AG09319 (cell line): ENCODE results near the gene NRBP1.

Source experiments
- DNase-seq: peaks from one replicate; pipeline ENCODE4 v3.0.0-alpha.2; 2010; ENCODE audit warnings: low read depth; ENCODE audit errors: extremely low read depth
- TF ChIP-seq, protein P1 (sequence below): IDR thresholded peaks from 2 replicates; pipeline ENCODE4 v1.5.1; 2011; ENCODE audit warnings: low read depth, mild to moderate bottlenecking, inconsistent platforms, low read length, moderate library complexity

The NRBP1 gene

DNA sequence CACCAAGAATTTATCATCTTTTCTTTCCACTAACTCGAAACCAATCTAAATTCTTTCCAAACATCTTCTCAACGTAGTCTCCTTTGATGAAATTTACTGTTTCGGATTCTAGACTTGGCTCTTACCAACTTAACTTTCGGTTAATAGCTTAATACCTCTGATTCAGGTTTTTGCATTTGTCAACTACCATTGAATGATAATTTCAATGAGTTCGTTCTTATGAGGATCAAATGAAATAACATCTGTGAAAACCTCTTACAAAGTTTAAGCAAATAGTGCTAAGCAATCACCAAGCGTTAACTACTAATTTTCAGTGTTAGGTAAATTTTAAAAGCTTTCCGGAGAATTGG is 593 bp upstream of the NRBP1 start:
- TF ChIP-seq, protein P1, sequence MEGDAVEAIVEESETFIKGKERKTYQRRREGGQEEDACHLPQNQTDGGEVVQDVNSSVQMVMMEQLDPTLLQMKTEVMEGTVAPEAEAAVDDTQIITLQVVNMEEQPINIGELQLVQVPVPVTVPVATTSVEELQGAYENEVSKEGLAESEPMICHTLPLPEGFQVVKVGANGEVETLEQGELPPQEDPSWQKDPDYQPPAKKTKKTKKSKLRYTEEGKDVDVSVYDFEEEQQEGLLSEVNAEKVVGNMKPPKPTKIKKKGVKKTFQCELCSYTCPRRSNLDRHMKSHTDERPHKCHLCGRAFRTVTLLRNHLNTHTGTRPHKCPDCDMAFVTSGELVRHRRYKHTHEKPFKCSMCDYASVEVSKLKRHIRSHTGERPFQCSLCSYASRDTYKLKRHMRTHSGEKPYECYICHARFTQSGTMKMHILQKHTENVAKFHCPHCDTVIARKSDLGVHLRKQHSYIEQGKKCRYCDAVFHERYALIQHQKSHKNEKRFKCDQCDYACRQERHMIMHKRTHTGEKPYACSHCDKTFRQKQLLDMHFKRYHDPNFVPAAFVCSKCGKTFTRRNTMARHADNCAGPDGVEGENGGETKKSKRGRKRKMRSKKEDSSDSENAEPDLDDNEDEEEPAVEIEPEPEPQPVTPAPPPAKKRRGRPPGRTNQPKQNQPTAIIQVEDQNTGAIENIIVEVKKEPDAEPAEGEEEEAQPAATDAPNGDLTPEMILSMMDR = no peak
- DNase-seq = no peak

DNA sequence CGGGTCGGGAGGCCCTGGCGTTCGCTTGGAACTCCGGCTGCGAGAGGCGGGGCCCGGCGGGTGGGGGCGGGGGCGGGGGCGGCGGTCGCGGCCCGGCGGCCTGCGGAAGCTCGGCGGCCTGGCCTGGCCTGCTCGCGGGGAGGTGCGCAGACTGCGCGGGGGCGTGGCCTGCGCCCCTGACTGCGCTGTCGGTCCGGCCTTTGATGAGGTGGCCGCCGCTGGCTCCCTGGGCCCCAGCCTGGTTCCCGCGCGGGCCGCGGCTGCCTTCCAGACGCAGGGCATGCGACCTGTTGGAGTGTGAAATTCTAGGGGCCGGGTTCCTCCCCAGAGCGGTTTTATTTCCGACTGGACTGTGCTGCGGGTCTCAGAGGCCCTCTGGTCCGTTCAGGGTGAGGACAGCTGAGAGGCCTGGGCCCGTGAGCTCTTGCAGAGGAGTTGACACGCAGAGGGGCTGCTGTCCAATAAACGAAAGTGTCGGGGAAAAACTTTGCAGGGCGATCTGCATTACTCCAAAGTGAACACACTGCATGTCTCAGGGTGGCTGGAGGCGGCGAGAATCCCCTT is 629 bp downstream of the NRBP1 start:
- TF ChIP-seq, protein P1 = no peak
- peak; percentile 61 for DNase-seq

DNA sequence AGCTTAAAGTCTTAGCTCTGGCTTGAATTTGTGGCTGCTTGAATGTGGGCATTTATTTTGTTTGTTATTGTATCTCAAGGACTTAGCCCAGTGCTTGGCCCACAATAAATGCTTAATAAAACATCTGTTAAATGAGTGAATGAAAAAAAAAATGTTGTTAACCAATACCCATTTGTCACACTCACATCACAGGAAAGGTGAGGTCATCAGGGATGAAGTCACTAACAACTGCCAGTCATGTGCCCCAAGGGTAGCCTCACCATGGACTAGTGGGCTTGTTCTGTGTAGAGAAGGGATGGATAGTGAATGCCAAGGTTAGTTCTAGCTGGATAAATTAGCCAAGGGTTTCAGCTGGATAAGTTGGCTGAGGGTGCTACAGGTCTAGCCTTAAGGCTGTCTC is 3.0 kb downstream of the NRBP1 start:
- TF ChIP-seq, protein P1 = no peak
- no peak for DNase-seq

DNA sequence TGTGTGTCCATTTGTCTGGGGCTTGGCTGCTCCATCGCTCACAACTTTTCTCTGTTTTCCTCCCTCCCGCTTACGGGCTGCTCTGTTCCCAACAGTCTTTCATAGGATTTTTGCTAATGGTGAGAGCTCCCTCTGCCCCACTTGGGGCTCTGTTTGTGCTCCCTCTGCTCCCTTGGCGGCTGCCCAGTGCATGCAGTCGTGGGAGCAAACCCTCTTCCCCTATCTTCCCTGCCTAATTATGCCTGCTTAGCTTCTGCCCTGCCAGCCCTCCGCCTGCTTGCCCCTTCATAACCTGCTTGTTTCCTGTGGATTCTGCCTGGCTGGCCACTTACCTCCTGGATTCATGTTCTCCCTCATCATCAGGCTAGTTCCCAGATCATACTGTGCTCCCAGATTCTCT is 7.2 kb downstream of the NRBP1 start:
- no peak for DNase-seq

DNA sequence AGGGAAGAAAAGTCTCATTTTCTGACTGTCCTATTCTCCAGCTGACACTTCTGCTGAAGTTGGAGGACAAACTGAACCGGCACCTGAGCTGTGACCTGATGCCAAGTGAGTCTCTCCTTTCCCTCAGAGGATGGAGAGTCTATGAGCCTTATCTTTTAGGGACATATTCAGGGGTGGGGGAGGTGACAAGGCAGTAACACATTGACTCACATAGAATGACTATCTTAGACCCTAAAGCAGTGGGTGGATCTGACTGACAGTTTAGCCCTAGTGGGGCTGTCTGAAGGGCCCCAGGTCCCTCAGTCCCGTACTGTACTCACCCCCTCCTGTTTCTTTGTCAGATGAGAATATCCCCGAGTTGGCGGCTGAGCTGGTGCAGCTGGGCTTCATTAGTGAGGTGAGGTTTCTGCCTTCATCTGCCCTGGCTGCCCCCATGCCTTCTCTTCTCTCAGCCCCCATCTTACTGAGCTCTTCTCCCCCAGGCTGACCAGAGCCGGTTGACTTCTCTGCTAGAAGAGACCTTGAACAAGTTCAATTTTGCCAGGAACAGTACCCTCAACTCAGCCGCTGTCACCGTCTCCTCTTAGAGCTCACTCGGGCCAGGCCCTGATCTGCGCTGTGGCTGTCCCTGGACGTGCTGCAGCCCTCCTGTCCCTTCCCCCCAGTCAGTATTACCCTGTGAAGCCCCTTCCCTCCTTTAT is 12.9 kb downstream of the NRBP1 start:
- TF ChIP-seq, protein P1 = no peak
- DNase-seq = no peak

More for the DNA sequence above, 7.2 kb downstream of the NRBP1 start:
- TF ChIP-seq, protein P1 = no peak

DNA sequence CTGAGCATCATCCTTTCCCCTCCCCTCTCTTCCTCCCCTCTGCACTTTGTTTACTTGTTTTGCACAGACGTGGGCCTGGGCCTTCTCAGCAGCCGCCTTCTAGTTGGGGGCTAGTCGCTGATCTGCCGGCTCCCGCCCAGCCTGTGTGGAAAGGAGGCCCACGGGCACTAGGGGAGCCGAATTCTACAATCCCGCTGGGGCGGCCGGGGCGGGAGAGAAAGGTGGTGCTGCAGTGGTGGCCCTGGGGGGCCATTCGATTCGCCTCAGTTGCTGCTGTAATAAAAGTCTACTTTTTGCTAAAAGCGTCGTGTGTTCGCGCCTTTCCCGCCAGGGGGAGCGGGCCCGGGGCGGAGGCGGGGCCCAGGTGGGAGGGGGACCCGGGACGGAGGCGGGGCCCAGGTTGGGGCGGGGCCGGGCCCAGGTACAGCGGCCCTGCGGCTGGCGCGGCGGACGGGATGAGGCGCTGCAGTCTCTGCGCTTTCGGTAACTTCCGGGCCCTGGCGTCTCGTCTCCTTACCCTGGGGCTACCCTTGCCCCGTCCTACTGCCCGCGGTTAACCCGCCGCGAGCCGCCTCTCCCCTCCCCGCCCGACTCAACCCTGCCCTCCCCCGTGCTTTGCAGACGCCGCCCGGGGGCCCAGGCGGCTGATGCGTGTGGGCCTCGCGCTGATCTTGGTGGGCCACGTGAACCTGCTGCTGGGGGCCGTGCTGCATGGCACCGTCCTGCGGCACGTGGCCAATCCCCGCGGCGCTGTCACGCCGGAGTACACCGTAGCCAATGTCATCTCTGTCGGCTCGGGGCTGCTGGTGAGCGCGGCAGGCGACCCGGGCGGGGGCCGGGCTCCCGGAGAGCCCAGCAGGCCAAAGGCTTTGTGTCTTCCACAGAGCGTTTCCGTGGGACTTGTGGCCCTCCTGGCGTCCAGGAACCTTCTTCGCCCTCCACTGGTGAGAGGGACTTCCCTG is 13.8 kb downstream of the NRBP1 start, which contains the start of gene KRTCAP3:
KRTCAP3 (plus strand) TSS at position 424 of the 962 bp plus-strand sequence; CDS start at position 456, 32 bp downstream.
- TF ChIP-seq, protein P1 = no peak
- no peak for DNase-seq

DNA sequence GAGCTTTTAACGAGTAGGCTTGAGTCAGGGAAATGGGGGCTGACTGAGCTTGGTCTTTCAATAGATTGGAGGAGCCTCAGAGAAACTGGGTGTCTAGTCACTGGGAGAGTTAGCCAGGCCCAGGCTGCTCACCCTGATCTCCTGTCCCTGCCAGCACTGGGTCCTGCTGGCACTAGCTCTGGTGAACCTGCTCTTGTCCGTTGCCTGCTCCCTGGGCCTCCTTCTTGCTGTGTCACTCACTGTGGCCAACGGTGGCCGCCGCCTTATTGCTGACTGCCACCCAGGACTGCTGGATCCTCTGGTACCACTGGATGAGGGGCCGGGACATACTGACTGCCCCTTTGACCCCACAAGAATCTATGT is 14.5 kb downstream of the NRBP1 start:
- DNase-seq = no peak
- TF ChIP-seq, protein P1 = no peak
